ENCODE data around the gene USP7. TPM values are rescaled to one million over a fixed set of nuclear protein-coding genes. Genes with fewer than 3 reads are reported as not detected.

Gene USP7
- total RNA-seq, 2 donors from 2014 or later, result 114 to 140 TPM

GRCh38 chr16:8861563-8862308 is 102.0 kb downstream of the USP7 start:
- H3K4me1 ChIP-seq (ENCODE audit: control insufficient read depth, insufficient read depth, low read length), result peaks cover 26% of the 10 kb centered on the region
- no peak overlapping the region for H3K4me3 Mint-ChIP-seq
- TF ChIP-seq CTCF (conservative IDR thresholded peaks at IDR 0.05), result no peak
- H3K27ac Mint-ChIP-seq, result no peak overlapping the region
- H3K4me1 Mint-ChIP-seq, result peaks cover 32% of the 10 kb centered on the region
- no peak overlapping the region for H3K4me3 ChIP-seq (ENCODE audit: low read length)
- DNase-seq, result no peak
- no peaks in the 10 kb centered on the region for H3K27me3 Mint-ChIP-seq (ENCODE audit: insufficient read depth)
- no peak overlapping the region for H3K9ac ChIP-seq (ENCODE audit: extremely low read depth, low read length, poor library complexity, severe bottlenecking)
- no peaks in the 10 kb centered on the region for H3K9me3 Mint-ChIP-seq
- H3K36me3 ChIP-seq (ENCODE audit: control insufficient read depth, insufficient read depth, low read length), result peaks cover 62% of the 10 kb centered on the region
- no peaks in the 10 kb centered on the region for H3K27me3 ChIP-seq (ENCODE audit: control insufficient read depth, insufficient read depth, low read length, poor library complexity, severe bottlenecking)
- H3K27ac ChIP-seq (ENCODE audit: low read depth, low read length), result no peak overlapping the region
- no peaks in the 10 kb centered on the region for H3K9me3 ChIP-seq (ENCODE audit: control insufficient read depth, low read length)
- H3K36me3 Mint-ChIP-seq (ENCODE audit: low read depth), result peaks cover 55% of the 10 kb centered on the region
- 90 to 93% methylated on average over 8 to 13 of the region's 14 CpGs for WGBS, 2 experiments (ENCODE audit: insufficient coverage in 1 of 2, insufficient read length in 1 of 2)

GRCh38 chr16:8859913-8860881 is 103.5 kb downstream of the USP7 start:
- peak overlapping the region; percentile 39 for H3K27ac Mint-ChIP-seq

More at GRCh38 chr16:8859913-8860881, 103.5 kb downstream of the USP7 start:
- H3K9me3 ChIP-seq (ENCODE audit: control insufficient read depth, low read length), result no peaks in the 10 kb centered on the region
- peaks cover 21% of the 10 kb centered on the region for H3K4me1 Mint-ChIP-seq
- no peak for TF ChIP-seq CTCF (conservative IDR thresholded peaks at IDR 0.05)
- no peak for DNase-seq
- peaks cover 20% of the 10 kb centered on the region for H3K4me1 ChIP-seq (ENCODE audit: control insufficient read depth, insufficient read depth, low read length)
- 86 to 88% methylated on average over 22 to 25 of the region's 25 CpGs for WGBS, 2 experiments (ENCODE audit: insufficient coverage in 1 of 2, insufficient read length in 1 of 2)
- no peak overlapping the region for H3K4me3 ChIP-seq (ENCODE audit: low read length)
- H3K4me3 Mint-ChIP-seq, result no peak overlapping the region
- peaks cover 70% of the 10 kb centered on the region for H3K36me3 ChIP-seq (ENCODE audit: control insufficient read depth, insufficient read depth, low read length)
- H3K27me3 ChIP-seq (ENCODE audit: control insufficient read depth, insufficient read depth, low read length, poor library complexity, severe bottlenecking), result no peaks in the 10 kb centered on the region
- no peak overlapping the region for H3K27ac ChIP-seq (ENCODE audit: low read depth, low read length)
- no peaks in the 10 kb centered on the region for H3K9me3 Mint-ChIP-seq
- H3K9ac ChIP-seq (ENCODE audit: extremely low read depth, low read length, poor library complexity, severe bottlenecking), result no peak overlapping the region
- no peaks in the 10 kb centered on the region for H3K27me3 Mint-ChIP-seq (ENCODE audit: insufficient read depth)
- peaks cover 70% of the 10 kb centered on the region for H3K36me3 Mint-ChIP-seq (ENCODE audit: low read depth)
